ENCODE results near the gene LRSAM1.

- TF ChIP-seq CTCF (IDR thresholded peaks at IDR 0.05) (no peak), POLR2A (IDR thresholded peaks at IDR 0.05) (no peak)
Measured at GRCh38 chr9:127506117-127506813, 55.0 kb downstream of the LRSAM1 start.

All from esophagus squamous epithelium (tissue), 4 donors.